ENCODE measurements around the gene RECQL5.

Gene RECQL5

GRCh38 chr17:75697651-75698291 is 30.8 kb upstream of the RECQL5 start:
- Histone ChIP-seq H3K36me3 (ENCODE audit: insufficient read depth, low read length) (peaks cover 95% of the 10 kb centered on the region), H3K9ac (ENCODE audit: low read depth, low read length) (no peak overlapping the region), H2AFZ (ENCODE audit: low read depth, low read length) (no peak overlapping the region), H3K27me3 (ENCODE audit: insufficient read depth, low read length, poor library complexity) (no peaks in the 10 kb centered on the region), H3K79me2 (ENCODE audit: insufficient read depth, low read length) (peaks cover 14% of the 10 kb centered on the region), H3K4me3 (ENCODE audit: low read depth in 1 of 2, low read length in 2 of 2) (no peak overlapping the region), H3K4me1 (ENCODE audit: insufficient read depth, low read length) (no peaks in the 10 kb centered on the region), H3K4me2 (ENCODE audit: insufficient read depth, low read length) (no peak overlapping the region), H3K27ac (ENCODE audit: low read length) (no peak overlapping the region), H4K20me1 (ENCODE audit: insufficient read depth, low read length) (peaks cover 26% of the 10 kb centered on the region; the same call in 1 of the 2 replicates), H3K9me3 (ENCODE audit: insufficient read depth, low read length, severe bottlenecking) (no peaks in the 10 kb centered on the region)
- no peak for ATAC-seq (ENCODE audit: insufficient read depth, low read depth)
- no peak for DNase-seq
- TF ChIP-seq CTCF (IDR thresholded peaks at IDR 0.05; ENCODE audit: borderline replicate concordance, extremely low read depth, low read length, poor library complexity, severe bottlenecking): no peak
- no peak for TF ChIP-seq EZH2 (IDR thresholded peaks at IDR 0.05; ENCODE audit: borderline replicate concordance, low read depth, low read length, severe bottlenecking)

GRCh38 chr17:75695830-75696271 is 28.9 kb upstream of the RECQL5 start:
- H3K9ac ChIP-seq (ENCODE audit: low read depth, low read length): no peak overlapping the region

GRCh38 chr17:75695141-75695829 is 28.3 kb upstream of the RECQL5 start:
- H3K79me2 ChIP-seq (ENCODE audit: insufficient read depth, low read length): peaks cover 33% of the 10 kb centered on the region
- no peaks in the 10 kb centered on the region for H3K27me3 ChIP-seq (ENCODE audit: insufficient read depth, low read length, poor library complexity)
- peaks cover 44% of the 10 kb centered on the region; the same call in 1 of the 2 replicates for H4K20me1 ChIP-seq (ENCODE audit: insufficient read depth, low read length)
- no peaks in the 10 kb centered on the region for H3K4me1 ChIP-seq (ENCODE audit: insufficient read depth, low read length)
- TF ChIP-seq EZH2 (IDR thresholded peaks at IDR 0.05; ENCODE audit: borderline replicate concordance, low read depth, low read length, severe bottlenecking) (no peak), CTCF (IDR thresholded peaks at IDR 0.05; ENCODE audit: borderline replicate concordance, extremely low read depth, low read length, poor library complexity, severe bottlenecking) (no peak)
- H3K9me3 ChIP-seq (ENCODE audit: insufficient read depth, low read length, severe bottlenecking): no peaks in the 10 kb centered on the region
- H2AFZ ChIP-seq (ENCODE audit: low read depth, low read length): no peak overlapping the region
- no peak overlapping the region for H3K27ac ChIP-seq (ENCODE audit: low read length)
- no peak overlapping the region for H3K9ac ChIP-seq (ENCODE audit: low read depth, low read length)
- ATAC-seq (ENCODE audit: insufficient read depth, low read depth) (no peak), DNase-seq (no peak)
- H3K4me2 ChIP-seq (ENCODE audit: insufficient read depth, low read length): no peak overlapping the region
- no peak overlapping the region for H3K4me3 ChIP-seq (ENCODE audit: low read depth in 1 of 2, low read length in 2 of 2)
- peaks cover 91% of the 10 kb centered on the region for H3K36me3 ChIP-seq (ENCODE audit: insufficient read depth, low read length)

More at GRCh38 chr17:75695830-75696271, 28.9 kb upstream of the RECQL5 start:
- Histone ChIP-seq H4K20me1 (ENCODE audit: insufficient read depth, low read length) (peaks cover 39% of the 10 kb centered on the region; the same call in 1 of the 2 replicates), H3K79me2 (ENCODE audit: insufficient read depth, low read length) (peaks cover 28% of the 10 kb centered on the region), H3K27me3 (ENCODE audit: insufficient read depth, low read length, poor library complexity) (no peaks in the 10 kb centered on the region), H3K9me3 (ENCODE audit: insufficient read depth, low read length, severe bottlenecking) (no peaks in the 10 kb centered on the region), H3K36me3 (ENCODE audit: insufficient read depth, low read length) (peaks cover 91% of the 10 kb centered on the region), H3K27ac (ENCODE audit: low read length) (no peak overlapping the region), H3K4me2 (ENCODE audit: insufficient read depth, low read length) (no peak overlapping the region), H2AFZ (ENCODE audit: low read depth, low read length) (no peak overlapping the region), H3K4me1 (ENCODE audit: insufficient read depth, low read length) (no peaks in the 10 kb centered on the region), H3K4me3 (ENCODE audit: low read depth in 1 of 2, low read length in 2 of 2) (no peak overlapping the region)
- DNase-seq (no peak), ATAC-seq (ENCODE audit: insufficient read depth, low read depth) (no peak)
- no peak for TF ChIP-seq EZH2 (IDR thresholded peaks at IDR 0.05; ENCODE audit: borderline replicate concordance, low read depth, low read length, severe bottlenecking)
- no peak for TF ChIP-seq CTCF (IDR thresholded peaks at IDR 0.05; ENCODE audit: borderline replicate concordance, extremely low read depth, low read length, poor library complexity, severe bottlenecking)
